ENCODE measurements around the gene GDI2.

DNA sequence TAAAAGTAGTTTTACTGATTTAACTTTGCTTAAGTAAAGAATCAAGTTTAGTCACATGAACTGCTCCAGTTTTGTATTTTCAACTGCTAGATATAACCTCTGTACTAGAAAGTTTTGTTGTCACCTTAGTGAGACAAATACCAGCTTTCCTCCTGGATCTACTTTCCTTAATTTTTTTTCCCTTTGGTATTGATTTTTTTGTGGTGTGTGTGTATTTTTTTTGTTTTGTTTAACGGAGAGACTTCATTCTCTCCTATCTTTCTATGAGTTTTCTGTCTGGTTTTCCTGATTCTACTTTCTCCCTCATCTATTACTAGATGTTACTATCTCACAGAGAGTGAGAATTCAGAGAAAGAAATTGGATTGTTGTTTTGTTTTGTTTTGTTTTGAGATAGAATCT lies 76.6 kb downstream of the GDI2 start:
- TF ChIP-seq POLR2A (IDR thresholded peaks at IDR 0.05) (no peak), POLR2AphosphoS5 (IDR thresholded peaks at IDR 0.05) (no peak)
- TF ChIP-seq, protein P1, sequence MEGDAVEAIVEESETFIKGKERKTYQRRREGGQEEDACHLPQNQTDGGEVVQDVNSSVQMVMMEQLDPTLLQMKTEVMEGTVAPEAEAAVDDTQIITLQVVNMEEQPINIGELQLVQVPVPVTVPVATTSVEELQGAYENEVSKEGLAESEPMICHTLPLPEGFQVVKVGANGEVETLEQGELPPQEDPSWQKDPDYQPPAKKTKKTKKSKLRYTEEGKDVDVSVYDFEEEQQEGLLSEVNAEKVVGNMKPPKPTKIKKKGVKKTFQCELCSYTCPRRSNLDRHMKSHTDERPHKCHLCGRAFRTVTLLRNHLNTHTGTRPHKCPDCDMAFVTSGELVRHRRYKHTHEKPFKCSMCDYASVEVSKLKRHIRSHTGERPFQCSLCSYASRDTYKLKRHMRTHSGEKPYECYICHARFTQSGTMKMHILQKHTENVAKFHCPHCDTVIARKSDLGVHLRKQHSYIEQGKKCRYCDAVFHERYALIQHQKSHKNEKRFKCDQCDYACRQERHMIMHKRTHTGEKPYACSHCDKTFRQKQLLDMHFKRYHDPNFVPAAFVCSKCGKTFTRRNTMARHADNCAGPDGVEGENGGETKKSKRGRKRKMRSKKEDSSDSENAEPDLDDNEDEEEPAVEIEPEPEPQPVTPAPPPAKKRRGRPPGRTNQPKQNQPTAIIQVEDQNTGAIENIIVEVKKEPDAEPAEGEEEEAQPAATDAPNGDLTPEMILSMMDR (IDR thresholded peaks at IDR 0.05), result no peak

Measured in prostate gland (tissue), 2 donors.